Kidney tubule cell (primary cell): Measurements from ENCODE around the gene B3GNT8.
"Not testable (repeated sequence)": the region's sequence is repeated elsewhere in the genome, so short reads cannot be mapped to it uniquely, and the experiment has no call there.

Source experiments
- DNase-seq: peaks from one replicate; pipeline ENCODE4 v3.0.0-alpha.2; 2018; ENCODE audit warnings: low spot score

B3GNT8 gene

GRCh38 chr19:41391618-41392017 is 35.6 kb downstream of the B3GNT8 start:
- no peak for DNase-seq

GRCh38 chr19:41386442-41386841 is 40.7 kb downstream of the B3GNT8 start:
- DNase-seq = no peak

DNA sequence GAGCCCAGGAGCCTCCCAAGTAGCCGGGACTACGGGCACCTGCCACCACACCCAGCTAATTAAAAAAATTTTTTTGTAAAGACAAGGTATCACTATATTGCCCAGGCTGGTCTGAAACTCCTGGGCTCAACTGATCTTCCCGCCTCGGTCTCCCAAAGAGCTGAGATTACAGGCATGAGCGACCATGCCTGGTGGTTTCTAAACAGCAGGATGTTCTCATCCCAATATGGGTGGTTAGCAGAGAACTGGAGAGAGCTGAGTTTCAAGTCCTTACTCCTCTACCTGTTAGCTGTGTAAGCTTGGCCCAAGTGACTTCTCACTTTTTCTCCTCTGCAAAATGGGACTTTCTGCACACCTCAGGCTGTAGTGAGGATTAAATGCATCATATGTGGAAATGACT is 42.8 kb downstream of the B3GNT8 start:
- DNase-seq = peak; percentile 60

GRCh38 chr19:41381536-41381935 is 45.6 kb downstream of the B3GNT8 start:
- not testable (repeated sequence) for DNase-seq

DNA sequence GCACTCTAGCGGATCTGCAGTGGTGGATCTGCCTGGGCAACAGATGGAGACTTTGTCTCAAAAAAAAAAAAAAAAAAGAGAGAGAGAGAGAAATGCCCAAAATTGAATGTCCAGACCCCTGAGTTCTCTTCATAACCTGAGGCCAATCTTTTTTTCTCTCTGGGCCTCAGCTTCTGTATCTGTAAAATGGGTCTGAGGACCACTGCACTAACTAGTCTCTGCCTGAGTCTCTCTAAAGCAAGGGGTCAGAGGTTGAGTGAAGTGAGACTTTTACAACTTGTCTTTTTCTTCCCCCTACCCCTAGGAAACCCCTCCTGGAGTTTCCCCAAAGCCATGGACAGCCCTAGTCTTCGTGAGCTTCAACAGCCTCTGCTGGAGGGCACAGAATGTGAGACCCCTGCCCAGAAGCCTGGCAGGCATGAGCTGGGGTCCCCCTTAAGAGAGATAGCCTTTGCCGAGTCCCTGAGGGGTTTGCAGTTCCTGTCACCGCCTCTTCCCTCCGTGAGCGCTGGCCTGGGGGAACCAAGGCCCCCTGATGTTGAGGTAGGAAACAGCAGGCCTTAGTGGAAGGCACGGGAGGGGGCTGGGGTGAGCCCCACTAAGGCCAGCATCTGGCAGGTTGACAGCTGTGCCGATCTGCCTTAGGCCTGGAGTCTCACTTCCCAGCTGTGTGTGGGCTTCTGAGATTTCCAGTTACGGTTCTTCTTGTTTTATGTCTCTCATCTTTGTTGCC is 49.0 kb downstream of the B3GNT8 start:
- no peak for DNase-seq

GRCh38 chr19:41376998-41377365 is 50.2 kb downstream of the B3GNT8 start:
- DNase-seq = no peak

GRCh38 chr19:41376241-41376997 is 50.8 kb downstream of the B3GNT8 start, which contains the start of gene TMEM91:
Gene TMEM91 (plus strand): TSS chr19:41376533. CDS start chr19:41378310, 1,777 bp downstream.
- no peak for DNase-seq
